AG09309 (cell line): ENCODE data around the gene CROCC2.

Source experiments
- DNase-seq: peaks from one replicate; pipeline ENCODE4 v3.0.0-alpha.2; 2010; ENCODE audit warnings: low read depth
- H3K4me3 ChIP-seq: 2 replicates; pipeline ENCODE4 v1.5.1; 2011; ENCODE audit warnings: mild to moderate bottlenecking, low read depth, low read length, moderate library complexity; ENCODE audit not compliant: control insufficient read depth
- CTCF ChIP-seq: IDR thresholded peaks from 2 replicates; pipeline ENCODE4 v1.5.1; 2011; ENCODE audit warnings: mild to moderate bottlenecking, low read depth, low read length, inconsistent platforms; ENCODE audit not compliant: insufficient read depth, control insufficient read depth; ENCODE audit errors: missing control alignments

Gene CROCC2

GRCh38 chr2:241036964-241037421, 130.9 kb downstream of the CROCC2 start:
- H3K4me3 ChIP-seq: no peak overlapping the region
- no peak for TF ChIP-seq CTCF
- no peak for DNase-seq

- no peak for DNase-seq
- H3K4me3 ChIP-seq: no peak overlapping the region
- no peak for TF ChIP-seq CTCF
These were observed 131.4 kb downstream of the CROCC2 start for GRCh38 chr2:241037498-241037897.

GRCh38 chr2:241038374-241039180, 132.4 kb downstream of the CROCC2 start:
- no peak for TF ChIP-seq CTCF
- no peak overlapping the region for H3K4me3 ChIP-seq
- DNase-seq: no peak

- DNase-seq: no peak
- H3K4me3 ChIP-seq: no peak overlapping the region
- TF ChIP-seq CTCF: no peak
These were observed 133.3 kb downstream of the CROCC2 start for GRCh38 chr2:241039416-241039815.

GRCh38 chr2:241040081-241040803, 134.1 kb downstream of the CROCC2 start:
- TF ChIP-seq CTCF: no peak
- H3K4me3 ChIP-seq: no peak overlapping the region
- no peak for DNase-seq

GRCh38 chr2:241041589-241042158, 135.5 kb downstream of the CROCC2 start:
- TF ChIP-seq CTCF: no peak
- DNase-seq: no peak

More at GRCh38 chr2:241041589-241042158, 135.5 kb downstream of the CROCC2 start:
- H3K4me3 ChIP-seq: no peak overlapping the region
